Hepatocyte (in vitro differentiated cells): ENCODE data around the gene NDUFB2.

ENCODE experiments used
- EZH2 ChIP-seq: fragments of 200-600 bp; sonication (generic); IDR thresholded peaks from 2 replicates; pipeline ENCODE4 v1.6.1; 2016; ENCODE audit warnings: antibody characterized with exemption, mild to moderate bottlenecking, borderline replicate concordance
- EZH2phosphoT487 ChIP-seq: fragments of 200-600 bp; sonication (generic); IDR thresholded peaks from one replicate; pipeline ENCODE4 v1.6.1; 2018; ENCODE audit warnings: antibody characterized with exemption, mild to moderate bottlenecking, low read depth, moderate library complexity; ENCODE audit not compliant: unreplicated experiment, severe bottlenecking
- TF ChIP-seq, protein P1 (sequence below): fragments of 200-600 bp; sonication (generic); IDR thresholded peaks from 2 replicates; pipeline ENCODE4 v1.5.1; 2016; ENCODE audit warnings: antibody characterized with exemption, mild to moderate bottlenecking; ENCODE audit not compliant: poor library complexity

DNA sequence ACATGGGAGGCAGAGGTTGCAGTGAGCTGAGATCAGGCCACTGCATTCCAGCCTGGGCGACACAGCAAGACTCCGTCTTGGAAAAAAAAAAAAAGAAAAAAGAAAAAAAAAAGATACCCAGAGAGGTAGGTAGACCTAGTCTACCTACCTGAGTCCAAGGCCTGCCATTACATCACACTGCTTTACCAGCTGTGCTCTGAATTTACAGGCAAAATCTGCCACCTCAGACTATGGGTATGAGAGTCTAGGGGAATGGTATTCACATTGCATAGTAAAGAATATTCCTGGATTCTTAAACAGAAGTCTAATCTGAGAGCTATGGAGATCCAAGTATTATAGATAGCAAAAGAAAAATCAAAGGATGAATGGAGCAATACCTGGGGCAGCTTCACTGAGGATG, 50.2 kb downstream of the NDUFB2 start:
- TF ChIP-seq, protein P1, sequence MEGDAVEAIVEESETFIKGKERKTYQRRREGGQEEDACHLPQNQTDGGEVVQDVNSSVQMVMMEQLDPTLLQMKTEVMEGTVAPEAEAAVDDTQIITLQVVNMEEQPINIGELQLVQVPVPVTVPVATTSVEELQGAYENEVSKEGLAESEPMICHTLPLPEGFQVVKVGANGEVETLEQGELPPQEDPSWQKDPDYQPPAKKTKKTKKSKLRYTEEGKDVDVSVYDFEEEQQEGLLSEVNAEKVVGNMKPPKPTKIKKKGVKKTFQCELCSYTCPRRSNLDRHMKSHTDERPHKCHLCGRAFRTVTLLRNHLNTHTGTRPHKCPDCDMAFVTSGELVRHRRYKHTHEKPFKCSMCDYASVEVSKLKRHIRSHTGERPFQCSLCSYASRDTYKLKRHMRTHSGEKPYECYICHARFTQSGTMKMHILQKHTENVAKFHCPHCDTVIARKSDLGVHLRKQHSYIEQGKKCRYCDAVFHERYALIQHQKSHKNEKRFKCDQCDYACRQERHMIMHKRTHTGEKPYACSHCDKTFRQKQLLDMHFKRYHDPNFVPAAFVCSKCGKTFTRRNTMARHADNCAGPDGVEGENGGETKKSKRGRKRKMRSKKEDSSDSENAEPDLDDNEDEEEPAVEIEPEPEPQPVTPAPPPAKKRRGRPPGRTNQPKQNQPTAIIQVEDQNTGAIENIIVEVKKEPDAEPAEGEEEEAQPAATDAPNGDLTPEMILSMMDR, result no peak
- no peak for TF ChIP-seq EZH2phosphoT487
- TF ChIP-seq EZH2, result no peak
